KMS-11 (cell line): ENCODE measurements around the gene CEP128.

Experiments
- H2AFZ ChIP-seq: fragments of 200-600 bp; sonication (generic); 2 replicates; pipeline ENCODE4 v1.6.1; 2016; ENCODE audit warnings: antibody characterized with exemption, mixed run types, low read depth
- H3K27ac ChIP-seq: fragments of 200-600 bp; sonication (generic); 2 replicates; pipeline ENCODE4 v1.6.1; 2016; ENCODE audit warnings: mild to moderate bottlenecking, mixed run types
- H3K27me3 ChIP-seq: fragments of 200-600 bp; sonication (generic); 2 replicates; pipeline ENCODE4 v1.6.1; 2017; ENCODE audit warnings: mild to moderate bottlenecking, low read depth, mixed run types, moderate library complexity; ENCODE audit not compliant: insufficient read depth
- H3K36me3 ChIP-seq: fragments of 200-600 bp; sonication (generic); 2 replicates; pipeline ENCODE4 v1.6.1; 2017; ENCODE audit warnings: mild to moderate bottlenecking, mixed run types; ENCODE audit not compliant: insufficient read depth
- H3K4me1 ChIP-seq: fragments of 200-600 bp; sonication (generic); 2 replicates; pipeline ENCODE4 v1.6.1; 2016; ENCODE audit warnings: mild to moderate bottlenecking, low read depth, mixed run types; ENCODE audit not compliant: poor library complexity, severe bottlenecking
- H3K4me2 ChIP-seq: fragments of 200-600 bp; sonication (generic); 2 replicates; pipeline ENCODE4 v1.7.0; 2016; ENCODE audit warnings: mild to moderate bottlenecking, mixed run types
- H3K4me3 ChIP-seq: fragments of 200-600 bp; sonication (generic); IDR thresholded peaks from 2 replicates; pipeline ENCODE4 v1.6.1; 2017; ENCODE audit warnings: low read depth, low read length, mixed read lengths; ENCODE audit not compliant: insufficient read depth
- H3K79me2 ChIP-seq: fragments of 200-600 bp; sonication (generic); 2 replicates; pipeline ENCODE4 v1.6.1; 2016; ENCODE audit warnings: low read depth, mixed run types; ENCODE audit not compliant: insufficient read depth
- H3K9ac ChIP-seq: fragments of 200-600 bp; sonication (generic); 2 replicates; pipeline ENCODE4 v1.6.1; 2016; ENCODE audit warnings: mild to moderate bottlenecking, mixed run types
- H4K20me1 ChIP-seq: fragments of 200-600 bp; sonication (generic); 2 replicates; pipeline ENCODE4 v1.6.1; 2016; ENCODE audit warnings: mild to moderate bottlenecking, mixed run types; ENCODE audit not compliant: insufficient read depth
- CTCF ChIP-seq: fragments of 200-600 bp; sonication (generic); conservative IDR thresholded peaks from 2 replicates; pipeline ENCODE4 v1.6.1; 2017; ENCODE audit warnings: low read depth, mild to moderate bottlenecking, antibody characterized with exemption, low read length, moderate library complexity, mixed read lengths

The CEP128 gene

GRCh38 chr14:80780500-80780899, 161.0 kb downstream of the CEP128 start:
- TF ChIP-seq CTCF, result no peak
- Histone ChIP-seq H3K9ac (no peak overlapping the region), H3K79me2 (no peaks in the 10 kb centered on the region), H3K4me2 (no peak overlapping the region), H3K27me3 (no peaks in the 10 kb centered on the region), H3K36me3 (no peaks in the 10 kb centered on the region), H4K20me1 (no peaks in the 10 kb centered on the region), H3K27ac (no peak overlapping the region), H3K4me1 (no peaks in the 10 kb centered on the region), H2AFZ (no peak overlapping the region), H3K4me3 (no peak overlapping the region)

DNA sequence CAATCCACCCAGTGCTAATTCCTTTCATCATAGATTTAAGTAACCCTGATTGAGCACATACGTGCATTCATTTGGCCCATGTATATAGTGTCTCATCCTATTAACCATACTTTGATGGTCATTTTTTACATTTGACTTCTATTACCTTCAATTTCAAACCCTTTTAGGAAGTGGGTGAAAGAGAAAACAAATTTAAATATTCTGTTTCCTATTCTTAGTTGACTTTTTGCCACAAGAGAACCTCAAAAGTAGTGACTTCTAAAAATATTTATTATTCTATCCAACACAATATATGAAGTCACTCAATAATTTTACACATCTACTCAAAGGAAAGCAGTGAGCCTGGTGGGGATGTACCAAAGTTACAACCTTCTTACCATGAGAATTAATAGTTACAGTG, 164.9 kb downstream of the CEP128 start:
- Histone ChIP-seq H3K4me3 (no peak overlapping the region), H2AFZ (no peak overlapping the region), H3K9ac (no peak overlapping the region), H3K79me2 (no peaks in the 10 kb centered on the region), H3K36me3 (no peaks in the 10 kb centered on the region), H3K27me3 (no peaks in the 10 kb centered on the region), H3K4me1 (no peaks in the 10 kb centered on the region), H4K20me1 (no peaks in the 10 kb centered on the region), H3K27ac (no peak overlapping the region), H3K4me2 (no peak overlapping the region)
- no peak for TF ChIP-seq CTCF

GRCh38 chr14:80776186-80776585, 165.4 kb downstream of the CEP128 start:
- TF ChIP-seq CTCF, result no peak
- Histone ChIP-seq H3K4me1 (no peaks in the 10 kb centered on the region), H4K20me1 (no peaks in the 10 kb centered on the region), H2AFZ (no peak overlapping the region), H3K4me3 (no peak overlapping the region), H3K36me3 (no peaks in the 10 kb centered on the region), H3K27me3 (no peaks in the 10 kb centered on the region), H3K9ac (no peak overlapping the region), H3K27ac (no peak overlapping the region), H3K79me2 (no peaks in the 10 kb centered on the region), H3K4me2 (no peak overlapping the region)

- TF ChIP-seq CTCF, result no peak
Measured at GRCh38 chr14:80772504-80772903, 169.0 kb downstream of the CEP128 start.

More at GRCh38 chr14:80772504-80772903, 169.0 kb downstream of the CEP128 start:
- Histone ChIP-seq H3K4me2 (no peak overlapping the region), H3K4me3 (no peak overlapping the region), H2AFZ (no peak overlapping the region), H3K27ac (no peak overlapping the region), H3K9ac (no peak overlapping the region), H3K27me3 (no peaks in the 10 kb centered on the region), H3K4me1 (no peaks in the 10 kb centered on the region), H3K79me2 (no peaks in the 10 kb centered on the region), H4K20me1 (no peaks in the 10 kb centered on the region), H3K36me3 (no peaks in the 10 kb centered on the region)
